HG03097 (cell line): ENCODE measurements around the gene SULT1E1.
A peak's percentile ranks its signal among the peaks of the same experiment; 100 is the strongest.
"Not testable (repeated sequence)": the region's sequence is repeated elsewhere in the genome, so short reads cannot be mapped to it uniquely, and the experiment has no call there.

Experiments used
- ATAC-seq: cut with Tn5 transposase; IDR thresholded peaks from one replicate; pipeline ENCODE4 v1.9.1; 2021; ENCODE audit not compliant: unreplicated experiment, low FRiP score

Gene SULT1E1

GRCh38 chr4:69843932-69844331 lies 16.0 kb downstream of the SULT1E1 start:
- ATAC-seq, result peak; percentile 66

- no peak for ATAC-seq
Observed at GRCh38 chr4:69843301-69843700, 16.6 kb downstream of the SULT1E1 start.

GRCh38 chr4:69838977-69839376 lies 21.0 kb downstream of the SULT1E1 start:
- ATAC-seq, result no peak

DNA sequence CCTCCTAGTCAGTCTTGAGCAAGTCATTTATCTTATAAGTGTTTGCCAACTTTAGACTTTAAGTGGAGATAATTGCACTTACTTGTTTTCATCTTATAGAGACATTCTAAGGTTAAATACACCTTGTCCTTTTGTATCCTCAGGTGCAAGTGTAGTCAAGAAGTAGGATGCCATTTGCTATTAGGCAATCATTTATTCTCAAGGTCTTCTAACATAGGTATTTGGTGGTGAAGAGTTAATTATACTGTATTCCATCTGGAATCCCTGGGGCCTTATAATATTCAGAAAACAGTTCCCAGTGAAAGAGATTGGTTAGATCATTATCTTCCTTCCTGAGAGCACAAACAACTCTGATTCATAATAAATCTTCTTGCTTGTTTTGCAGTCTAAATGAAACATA lies 23.7 kb downstream of the SULT1E1 start:
- ATAC-seq, result no peak

DNA sequence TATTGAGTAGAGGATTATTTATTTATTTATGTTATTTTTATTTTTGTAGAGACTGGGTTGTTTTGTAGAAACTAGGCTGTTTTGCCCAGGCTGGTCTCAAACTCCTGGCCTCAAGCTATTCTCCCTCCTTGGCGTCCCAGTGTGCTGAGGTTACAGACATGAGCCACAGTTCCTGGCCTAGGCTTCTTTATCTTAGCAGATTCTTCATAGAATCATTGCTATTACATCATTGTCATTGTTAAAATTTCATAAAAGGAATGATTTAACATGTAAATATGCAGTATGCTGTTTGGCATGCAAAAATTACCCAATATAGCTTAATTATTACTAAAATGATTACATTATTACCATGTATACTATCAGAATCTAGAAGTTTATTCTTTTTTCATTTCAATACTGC lies 24.2 kb downstream of the SULT1E1 start:
- ATAC-seq, result no peak

GRCh38 chr4:69833251-69833650 lies 26.7 kb downstream of the SULT1E1 start:
- ATAC-seq, result no peak

DNA sequence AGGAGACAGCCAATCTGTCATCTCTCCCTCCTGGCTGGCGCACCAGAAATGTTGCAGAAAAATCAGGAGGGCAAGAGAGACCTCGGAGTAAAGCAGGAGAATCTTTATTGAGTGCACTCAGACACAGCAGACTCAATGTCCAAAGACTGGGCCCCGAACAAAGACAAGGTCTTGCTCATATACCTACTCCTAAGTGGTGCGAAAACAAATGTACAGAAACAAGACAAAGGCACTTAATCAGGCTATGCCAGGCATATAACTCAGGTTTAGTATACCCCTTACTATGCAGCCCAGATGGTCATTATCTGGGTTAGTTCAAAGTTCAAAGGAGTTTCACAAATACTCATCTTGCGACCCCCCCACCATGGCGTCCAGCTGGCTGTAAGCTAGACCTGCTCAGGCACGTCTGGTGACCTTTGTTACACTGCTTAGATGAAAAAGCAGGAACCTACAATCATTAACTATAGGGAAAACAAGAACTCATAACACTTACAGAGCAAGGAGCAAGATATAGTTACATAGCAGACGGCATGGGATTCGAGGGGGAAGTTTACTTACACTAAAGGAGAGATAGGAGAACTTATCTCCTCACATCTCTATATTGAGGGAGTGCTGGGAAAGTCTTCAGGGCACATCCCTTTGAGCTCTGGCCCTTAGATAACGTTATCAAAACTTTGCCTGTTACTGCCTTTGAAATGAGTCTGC lies 27.5 kb downstream of the SULT1E1 start:
- ATAC-seq, result peak; percentile 42

GRCh38 chr4:69831646-69832325 lies 28.2 kb downstream of the SULT1E1 start:
- peak; percentile 97 for ATAC-seq

GRCh38 chr4:69831270-69831627 lies 28.7 kb downstream of the SULT1E1 start:
- ATAC-seq, result no peak

- no peak for ATAC-seq
Observed at GRCh38 chr4:69830560-69831269, 29.2 kb downstream of the SULT1E1 start.

- no peak for ATAC-seq
Observed at GRCh38 chr4:69830192-69830559, 29.8 kb downstream of the SULT1E1 start.

DNA sequence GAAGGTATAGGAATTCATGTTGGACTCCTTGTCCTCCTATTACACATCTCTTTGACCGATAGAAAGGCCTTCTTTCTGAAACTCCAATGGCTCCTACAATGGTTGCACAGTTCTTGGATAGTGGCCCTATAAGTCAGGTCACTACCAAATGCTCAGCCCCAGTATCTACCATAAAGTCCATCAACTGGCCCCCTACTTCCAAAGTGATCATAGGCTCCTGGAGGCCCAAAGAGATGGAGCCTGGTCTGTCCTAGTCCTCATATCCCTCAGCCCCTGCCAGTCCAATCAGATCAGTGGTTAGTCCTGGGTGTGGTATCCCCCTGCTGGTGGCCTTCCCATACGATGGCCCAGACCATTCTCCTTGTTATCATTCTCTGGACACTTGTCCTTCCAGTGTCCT lies 30.3 kb downstream of the SULT1E1 start:
- ATAC-seq, result no peak

DNA sequence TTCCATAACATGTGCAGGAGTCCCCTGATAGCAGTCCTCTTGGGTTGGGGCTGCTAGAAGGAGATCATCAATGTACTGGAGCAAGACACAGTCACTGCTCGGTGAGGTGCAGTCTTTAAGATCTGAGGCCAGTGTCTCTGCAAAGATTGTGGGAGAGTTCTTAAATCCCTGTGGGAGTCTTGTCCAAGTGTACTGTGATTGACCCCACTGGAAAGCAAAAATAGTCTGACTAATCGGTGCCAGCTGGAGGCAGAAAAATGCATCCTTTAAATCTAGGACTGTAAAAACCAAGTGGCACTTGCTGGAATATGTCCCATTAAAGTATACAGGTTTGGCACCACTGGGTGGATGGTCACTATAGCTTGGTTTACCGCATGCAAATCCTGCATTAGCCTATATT lies 31.1 kb downstream of the SULT1E1 start:
- ATAC-seq, result no peak

- ATAC-seq, result not testable (repeated sequence)
Observed at GRCh38 chr4:69825056-69825455, 34.9 kb downstream of the SULT1E1 start.

DNA sequence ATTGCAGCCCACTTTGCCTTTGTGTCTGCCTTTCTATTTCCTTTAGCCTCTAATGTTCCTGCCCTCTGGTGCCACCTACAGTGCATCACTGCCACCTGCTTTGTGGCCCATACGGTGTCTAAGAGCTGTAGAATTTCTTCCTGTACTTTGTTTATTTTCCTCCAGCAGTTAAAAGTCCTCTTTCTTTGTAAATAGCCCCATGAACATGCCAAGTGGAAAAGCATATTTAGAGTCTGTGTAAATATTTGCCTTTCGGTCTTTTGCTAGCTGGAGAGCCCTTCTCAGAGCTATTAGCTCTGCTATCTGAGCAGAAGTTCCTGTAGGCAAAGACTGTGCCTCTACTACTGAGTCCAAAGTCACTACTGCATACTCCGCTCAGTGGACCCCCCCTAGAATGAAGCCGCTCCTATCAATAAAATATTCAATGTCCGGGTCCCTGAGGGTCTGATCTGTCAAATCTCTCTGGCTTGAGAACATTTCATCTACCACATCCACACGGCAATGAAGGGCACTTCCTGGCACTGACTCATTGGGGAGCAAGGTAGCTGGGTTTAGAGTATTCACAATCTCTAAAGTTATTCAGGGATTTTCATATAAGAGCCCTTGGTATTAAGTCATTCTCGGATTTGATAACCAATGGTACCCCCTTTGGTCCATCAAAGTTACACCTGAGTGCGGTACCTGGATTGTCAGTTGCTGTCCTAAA lies 36.3 kb downstream of the SULT1E1 start:
- ATAC-seq, result peak; percentile 67

- no peak for ATAC-seq
Observed at GRCh38 chr4:69823048-69823447, 36.9 kb downstream of the SULT1E1 start.

- ATAC-seq, result no peak
Observed at GRCh38 chr4:69822198-69822597, 37.7 kb downstream of the SULT1E1 start.

DNA sequence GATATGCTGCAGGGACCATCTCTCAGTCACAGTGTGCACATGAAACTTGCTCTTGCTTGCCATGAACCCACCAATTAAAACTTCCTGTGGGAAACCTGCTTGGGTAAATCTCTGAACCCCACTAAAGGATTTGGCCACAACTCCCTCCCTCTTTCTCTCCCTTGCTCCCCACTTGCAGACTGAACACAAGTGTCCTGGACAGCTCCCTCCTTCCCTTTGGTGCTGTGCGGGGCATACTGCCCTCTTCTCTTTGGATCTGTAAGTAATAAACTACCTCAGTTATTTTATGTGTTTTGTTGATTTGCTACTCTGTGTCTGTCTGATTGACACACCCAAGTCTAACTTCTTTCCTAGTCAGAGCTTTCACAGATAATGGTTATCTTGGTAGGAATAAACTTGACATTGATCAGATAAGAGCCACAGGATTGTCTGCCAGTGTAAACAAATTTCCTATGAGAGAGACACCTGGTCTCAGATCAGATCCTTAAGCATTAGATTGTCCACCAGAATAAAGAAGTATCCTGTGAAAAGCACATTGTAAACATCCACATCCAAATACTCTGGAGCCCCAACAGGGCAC lies 41.8 kb downstream of the SULT1E1 start:
- no peak for ATAC-seq

- no peak for ATAC-seq
Observed at GRCh38 chr4:69816236-69816635, 43.7 kb downstream of the SULT1E1 start.

DNA sequence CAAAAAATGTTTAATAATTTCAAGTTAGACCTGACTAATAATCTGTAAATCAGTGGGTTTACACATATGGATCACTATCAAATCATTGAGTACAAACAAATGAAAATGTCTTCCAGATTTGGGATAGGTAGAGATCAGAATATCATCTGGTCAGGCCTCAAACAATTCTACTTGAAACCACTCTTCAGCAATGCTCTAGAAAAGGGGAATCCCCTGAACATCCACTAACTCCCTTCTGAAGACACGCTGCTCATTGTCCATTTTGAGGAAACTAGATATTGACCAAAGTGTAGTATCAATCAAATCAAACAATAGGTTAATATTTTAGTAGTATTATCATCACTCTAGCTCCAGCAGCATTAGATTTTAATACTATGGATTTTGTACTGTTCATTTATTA lies 46.3 kb downstream of the SULT1E1 start:
- no peak for ATAC-seq

DNA sequence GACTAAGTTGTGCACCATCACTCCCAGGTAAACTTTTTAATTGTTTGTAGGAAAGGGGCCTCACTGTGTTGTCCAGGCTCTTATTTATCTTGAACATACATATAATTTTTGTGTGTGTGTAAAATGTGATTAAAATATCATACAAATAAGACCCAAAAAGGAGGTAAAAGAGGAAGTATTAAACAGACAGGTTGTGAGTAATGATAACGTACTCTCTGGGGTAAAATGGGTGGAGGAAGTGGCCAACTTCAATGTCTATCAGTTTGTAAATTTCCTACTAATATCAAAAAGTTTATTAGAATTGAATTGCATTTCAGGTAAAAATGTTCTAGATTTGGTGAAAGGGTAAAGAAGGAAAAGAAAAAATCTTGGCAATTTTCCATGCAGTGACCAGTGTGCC lies 48.8 kb downstream of the SULT1E1 start:
- ATAC-seq, result no peak
